Measurements from ENCODE around the gene MATN1. TPM values are rescaled to one million over a fixed set of nuclear protein-coding genes. Genes with fewer than 3 reads are reported as not detected.
"Not testable (repeated sequence)": the region's sequence is repeated elsewhere in the genome, so short reads cannot be mapped to it uniquely, and the experiment has no call there.

The MATN1 gene
- total and polyA plus RNA-seq, 9 donors = 0.71 to 2.1 (median 0.88) TPM

GRCh38 chr1:30688920-30689794 lies 34.2 kb downstream of the MATN1 start:
- Histone ChIP-seq H3K4me3 (ENCODE audit: low read length) (no peak overlapping the region), H3K9me3 (replicated peaks; ENCODE audit: control insufficient read depth, low read depth, low read length) (no peaks in the 10 kb centered on the region), H3K27ac (ENCODE audit: low read length) (no peak overlapping the region), H3K27me3 (ENCODE audit: control insufficient read depth, insufficient read depth, low read length) (peaks cover 47% of the 10 kb centered on the region), H3K36me3 (ENCODE audit: control insufficient read depth, insufficient read depth, low read length) (no peaks in the 10 kb centered on the region), H3K4me1 (ENCODE audit: control insufficient read depth, insufficient read depth, low read length) (peaks cover 14% of the 10 kb centered on the region)
- no peak for DNase-seq
- WGBS (ENCODE audit: insufficient coverage) = 79% methylated on average over 9 of the region's 11 CpGs

- not testable (repeated sequence) for H3K4me3 ChIP-seq (ENCODE audit: low read length)
Observed at GRCh38 chr1:30688516-30688915, 34.9 kb downstream of the MATN1 start.

DNA sequence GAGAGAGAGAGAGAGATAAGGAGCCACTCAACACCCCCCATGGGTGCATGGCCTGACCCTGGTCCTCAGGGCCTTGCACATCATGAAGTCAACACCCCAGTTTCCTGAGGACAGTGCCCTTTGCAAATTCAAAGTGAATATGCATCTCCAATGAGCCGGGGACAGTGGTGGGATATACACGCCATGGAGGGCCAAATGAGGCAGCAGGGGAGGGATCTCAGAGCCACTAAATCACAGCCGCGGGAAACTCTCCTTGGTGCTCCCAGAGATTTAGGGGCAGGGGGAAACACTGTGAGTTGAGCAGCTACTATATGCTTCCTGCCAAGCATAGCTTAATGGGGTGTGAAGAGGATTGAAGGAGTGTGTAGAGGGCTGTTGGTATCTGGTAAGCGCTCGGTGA lies 35.5 kb downstream of the MATN1 start:
- Histone ChIP-seq H3K9me3 (replicated peaks; ENCODE audit: control insufficient read depth, low read depth, low read length) (no peaks in the 10 kb centered on the region), H3K27ac (ENCODE audit: low read length) (no peak overlapping the region), H3K4me3 (ENCODE audit: low read length) (no peak overlapping the region), H3K27me3 (ENCODE audit: control insufficient read depth, insufficient read depth, low read length) (peaks cover 55% of the 10 kb centered on the region), H3K4me1 (ENCODE audit: control insufficient read depth, insufficient read depth, low read length) (peaks cover 14% of the 10 kb centered on the region), H3K36me3 (ENCODE audit: control insufficient read depth, insufficient read depth, low read length) (no peaks in the 10 kb centered on the region)
- no peak for DNase-seq
- 87% methylated on average over 4 of the region's 6 CpGs for WGBS (ENCODE audit: insufficient coverage)

More at GRCh38 chr1:30688516-30688915, 34.9 kb downstream of the MATN1 start:
- H3K9me3 ChIP-seq (replicated peaks; ENCODE audit: control insufficient read depth, low read depth, low read length); H3K36me3 ChIP-seq (ENCODE audit: control insufficient read depth, insufficient read depth, low read length); DNase-seq; H3K27ac ChIP-seq (ENCODE audit: low read length): not testable (repeated sequence)
- WGBS (ENCODE audit: insufficient coverage) = 92% methylated on average over 7 of the region's 9 CpGs
- Histone ChIP-seq H3K27me3 (ENCODE audit: control insufficient read depth, insufficient read depth, low read length) (peaks cover 52% of the 10 kb centered on the region), H3K4me1 (ENCODE audit: control insufficient read depth, insufficient read depth, low read length) (peaks cover 14% of the 10 kb centered on the region)

DNA sequence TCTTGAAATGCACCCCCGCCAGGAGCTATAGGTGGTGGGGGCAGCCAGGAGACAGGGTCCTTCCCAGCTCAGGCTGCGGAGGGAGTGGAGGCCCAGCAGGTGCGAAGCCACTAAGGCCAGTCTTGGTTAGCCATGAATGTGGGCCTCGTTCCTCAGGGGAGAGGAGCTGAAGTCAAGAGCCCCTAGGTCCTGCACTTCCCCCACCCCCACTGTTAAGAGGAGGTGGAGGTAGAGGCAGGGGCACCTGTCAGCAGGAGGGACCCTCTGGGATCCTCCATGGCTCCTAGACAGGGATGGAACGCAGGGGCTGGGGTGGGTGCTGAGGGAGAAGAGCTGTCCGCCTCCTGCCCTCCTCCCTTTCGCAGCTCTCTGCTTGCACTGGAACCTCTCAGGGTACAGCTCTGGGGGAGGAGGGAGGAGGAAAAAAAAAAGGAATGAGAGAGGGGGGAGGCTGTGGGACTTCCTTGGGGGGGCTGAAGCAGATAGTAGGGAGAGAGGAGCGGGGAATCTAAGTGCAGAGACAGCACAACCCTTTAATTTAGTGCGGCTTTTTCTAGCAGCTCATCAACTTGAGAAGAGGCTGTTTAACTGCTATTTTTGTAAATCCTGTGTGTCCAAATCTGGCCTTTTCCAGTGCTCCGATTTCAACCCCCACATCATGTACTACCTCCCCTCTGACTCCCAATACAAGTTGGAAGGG lies 37.0 kb downstream of the MATN1 start:
- no peaks in the 10 kb centered on the region for H3K9me3 ChIP-seq (replicated peaks; ENCODE audit: control insufficient read depth, low read depth, low read length)
- H3K27me3 ChIP-seq (ENCODE audit: control insufficient read depth, insufficient read depth, low read length) = peaks cover 64% of the 10 kb centered on the region

GRCh38 chr1:30685796-30686165 lies 37.6 kb downstream of the MATN1 start:
- DNase-seq = no peak
- H3K27ac ChIP-seq (ENCODE audit: low read length) = no peak overlapping the region
- peaks cover 64% of the 10 kb centered on the region for H3K27me3 ChIP-seq (ENCODE audit: control insufficient read depth, insufficient read depth, low read length)

More for the DNA sequence above, 37.0 kb downstream of the MATN1 start:
- Histone ChIP-seq H3K27ac (ENCODE audit: low read length) (no peak overlapping the region), H3K36me3 (ENCODE audit: control insufficient read depth, insufficient read depth, low read length) (no peaks in the 10 kb centered on the region), H3K4me3 (ENCODE audit: low read length) (no peak overlapping the region), H3K4me1 (ENCODE audit: control insufficient read depth, insufficient read depth, low read length) (peaks cover 14% of the 10 kb centered on the region)
- 0% methylated on average over 2 of the region's 10 CpGs for whole genome bisulfite sequencing (ENCODE audit: insufficient coverage)
- peak; percentile 40 for DNase-seq

DNA sequence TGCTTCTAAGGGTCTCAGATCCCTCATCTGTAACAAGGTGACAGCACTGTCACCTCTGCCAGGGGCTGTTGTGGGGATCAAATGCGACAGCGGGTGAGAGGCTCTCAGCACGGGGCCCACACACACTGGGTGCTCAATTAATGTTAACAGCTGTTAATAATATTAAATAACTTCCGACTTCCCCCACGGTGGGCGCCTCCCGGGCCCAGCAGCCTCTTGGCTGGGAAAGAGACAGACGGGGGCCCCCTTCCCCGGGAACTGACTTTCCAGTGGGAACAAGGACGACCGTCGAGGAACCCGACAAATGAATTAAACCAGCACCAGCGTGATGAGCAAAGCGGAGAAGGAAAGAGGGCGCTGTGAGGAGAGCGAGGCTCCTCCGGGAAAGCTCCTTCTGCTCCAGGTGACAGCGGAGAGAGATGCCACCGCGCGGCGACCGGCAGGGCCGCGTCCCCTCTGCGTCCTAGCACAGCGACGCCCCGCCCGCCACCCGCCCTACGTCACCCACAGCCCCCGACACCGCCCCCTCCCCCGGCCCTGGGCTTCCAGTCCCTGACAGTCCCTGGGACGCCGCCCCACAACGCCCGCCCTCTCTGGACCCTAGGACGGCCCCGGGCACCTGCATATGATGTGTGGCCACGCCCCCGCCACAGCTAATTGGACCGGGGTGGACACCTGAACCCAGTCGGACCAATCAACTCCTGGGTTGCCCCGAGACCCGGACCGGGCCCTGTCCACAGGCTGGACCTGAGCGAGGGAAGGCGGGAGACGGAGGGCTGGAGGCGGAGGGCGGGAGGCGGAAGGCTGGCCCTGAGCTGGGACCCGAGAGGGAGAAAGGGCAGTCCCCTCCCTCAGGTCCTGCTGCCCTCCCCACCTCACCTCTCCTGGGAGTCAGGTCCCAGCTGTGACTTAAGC lies 38.2 kb downstream of the MATN1 start:
- Histone ChIP-seq H3K4me3 (ENCODE audit: low read length) (no peak overlapping the region), H3K9me3 (replicated peaks; ENCODE audit: control insufficient read depth, low read depth, low read length) (peaks cover under 1% of the 10 kb centered on the region), H3K27me3 (ENCODE audit: control insufficient read depth, insufficient read depth, low read length) (peaks cover 64% of the 10 kb centered on the region), H3K4me1 (ENCODE audit: control insufficient read depth, insufficient read depth, low read length) (peaks cover 10% of the 10 kb centered on the region), H3K27ac (ENCODE audit: low read length) (no peak overlapping the region), H3K36me3 (ENCODE audit: control insufficient read depth, insufficient read depth, low read length) (no peaks in the 10 kb centered on the region)
- DNase-seq = no peak
- WGBS (ENCODE audit: insufficient coverage) = 1% methylated on average over 37 of the region's 56 CpGs

More at GRCh38 chr1:30685796-30686165, 37.6 kb downstream of the MATN1 start:
- H3K9me3 ChIP-seq (replicated peaks; ENCODE audit: control insufficient read depth, low read depth, low read length) = no peaks in the 10 kb centered on the region
- 25% methylated on average over 5 of the region's 11 CpGs for WGBS (ENCODE audit: insufficient coverage)
- peaks cover 14% of the 10 kb centered on the region for H3K4me1 ChIP-seq (ENCODE audit: control insufficient read depth, insufficient read depth, low read length)
- no peaks in the 10 kb centered on the region for H3K36me3 ChIP-seq (ENCODE audit: control insufficient read depth, insufficient read depth, low read length)
- no peak overlapping the region for H3K4me3 ChIP-seq (ENCODE audit: low read length)

GRCh38 chr1:30684259-30684658 lies 39.1 kb downstream of the MATN1 start:
- no peak for DNase-seq
- peaks cover 9% of the 10 kb centered on the region for H3K4me1 ChIP-seq (ENCODE audit: control insufficient read depth, insufficient read depth, low read length)
- no peak overlapping the region for H3K27ac ChIP-seq (ENCODE audit: low read length)
- H3K9me3 ChIP-seq (replicated peaks; ENCODE audit: control insufficient read depth, low read depth, low read length) = peaks cover 3% of the 10 kb centered on the region
- H3K27me3 ChIP-seq (ENCODE audit: control insufficient read depth, insufficient read depth, low read length) = peaks cover 59% of the 10 kb centered on the region
- H3K4me3 ChIP-seq (ENCODE audit: low read length) = no peak overlapping the region
- H3K36me3 ChIP-seq (ENCODE audit: control insufficient read depth, insufficient read depth, low read length) = no peaks in the 10 kb centered on the region
- 68% methylated on average over 4 of the region's 4 CpGs for WGBS (ENCODE audit: insufficient coverage)

GRCh38 chr1:30683699-30684098 lies 39.7 kb downstream of the MATN1 start:
- peaks cover 9% of the 10 kb centered on the region for H3K4me1 ChIP-seq (ENCODE audit: control insufficient read depth, insufficient read depth, low read length)
- no peak overlapping the region for H3K27ac ChIP-seq (ENCODE audit: low read length)
- H3K4me3 ChIP-seq (ENCODE audit: low read length) = no peak overlapping the region
- no peak for DNase-seq
- H3K27me3 ChIP-seq (ENCODE audit: control insufficient read depth, insufficient read depth, low read length) = peaks cover 58% of the 10 kb centered on the region
- WGBS (ENCODE audit: insufficient coverage) = 67% methylated on average over 3 of the region's 5 CpGs
- no peaks in the 10 kb centered on the region for H3K36me3 ChIP-seq (ENCODE audit: control insufficient read depth, insufficient read depth, low read length)
- peaks cover 3% of the 10 kb centered on the region for H3K9me3 ChIP-seq (replicated peaks; ENCODE audit: control insufficient read depth, low read depth, low read length)

DNA sequence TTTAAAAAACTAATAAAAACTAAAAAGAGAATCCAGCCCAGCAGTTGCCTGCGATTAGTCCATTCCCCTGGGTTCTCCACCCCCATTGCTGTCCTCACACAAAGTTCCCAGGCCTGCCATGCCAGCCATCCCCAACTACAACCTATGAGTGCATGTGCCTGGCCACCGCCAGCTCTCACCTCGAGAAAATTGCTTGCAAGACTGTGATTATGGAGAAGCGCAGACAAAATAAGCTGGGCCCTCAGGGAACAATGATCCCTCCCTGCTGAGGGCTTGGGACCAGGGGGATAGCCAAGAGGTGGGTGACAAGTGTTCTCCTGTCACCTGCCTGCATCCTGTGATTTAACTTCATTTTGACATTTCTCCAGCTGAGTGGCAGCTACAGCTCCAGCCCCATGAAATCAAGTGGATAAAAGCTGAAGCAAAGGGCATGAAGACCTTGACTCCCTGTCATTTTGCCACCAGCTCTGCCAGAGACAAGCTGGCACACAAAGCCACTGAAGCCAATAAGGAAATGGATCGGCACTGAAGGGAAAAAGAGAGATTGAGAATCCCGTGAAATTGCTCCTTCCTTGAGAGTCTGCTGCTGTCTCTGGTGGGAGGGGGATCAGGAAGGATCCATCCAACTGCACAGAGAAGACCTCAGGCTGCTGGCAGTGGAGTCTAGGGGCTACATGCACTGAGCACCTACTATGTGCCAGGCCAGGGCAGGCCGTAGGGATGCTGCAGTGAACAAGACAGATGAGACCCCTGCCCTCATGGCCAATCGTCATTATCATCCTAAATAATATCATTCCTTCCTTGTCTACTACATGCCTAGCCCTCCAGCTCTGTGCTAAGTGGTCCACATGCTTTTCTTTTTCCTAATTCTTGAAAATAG lies 40.7 kb downstream of the MATN1 start:
- H3K27me3 ChIP-seq (ENCODE audit: control insufficient read depth, insufficient read depth, low read length) = peaks cover 53% of the 10 kb centered on the region
- H3K4me3 ChIP-seq (ENCODE audit: low read length) = no peak overlapping the region
- peaks cover 9% of the 10 kb centered on the region for H3K4me1 ChIP-seq (ENCODE audit: control insufficient read depth, insufficient read depth, low read length)
- DNase-seq = no peak
- H3K9me3 ChIP-seq (replicated peaks; ENCODE audit: control insufficient read depth, low read depth, low read length) = peaks cover 3% of the 10 kb centered on the region
- no peak overlapping the region for H3K27ac ChIP-seq (ENCODE audit: low read length)
- no peaks in the 10 kb centered on the region for H3K36me3 ChIP-seq (ENCODE audit: control insufficient read depth, insufficient read depth, low read length)
- 42% methylated on average over 4 of the region's 8 CpGs for WGBS (ENCODE audit: insufficient coverage)

Data from muscle of leg (tissue), 11 donors.